ENCODE data around the gene FA2H.

Gene FA2H

GRCh38 chr16:74721716-74722115 lies 52.9 kb downstream of the FA2H start:
- no peak for DNase-seq

GRCh38 chr16:74720579-74720978 lies 54.0 kb downstream of the FA2H start:
- DNase-seq, result no peak

- no peak for DNase-seq
Observed at GRCh38 chr16:74718741-74719610, 55.6 kb downstream of the FA2H start.

- DNase-seq, result no peak
Observed at GRCh38 chr16:74718140-74718539, 56.5 kb downstream of the FA2H start.

- DNase-seq, result no peak
Observed at GRCh38 chr16:74717367-74717766, 57.3 kb downstream of the FA2H start.

GRCh38 chr16:74716355-74716754 lies 58.3 kb downstream of the FA2H start:
- DNase-seq, result no peak

- DNase-seq, result no peak
Observed at GRCh38 chr16:74713876-74714275, 60.7 kb downstream of the FA2H start.

GRCh38 chr16:74713325-74713724 lies 61.3 kb downstream of the FA2H start:
- no peak for DNase-seq

GRCh38 chr16:74711938-74712337 lies 62.7 kb downstream of the FA2H start:
- DNase-seq, result no peak

- DNase-seq, result no peak
Observed at GRCh38 chr16:74710401-74710800, 64.2 kb downstream of the FA2H start.

- DNase-seq, result peak; percentile 91
Observed at GRCh38 chr16:74709441-74709877, 65.2 kb downstream of the FA2H start.

- DNase-seq, result peak; percentile 82
Observed at GRCh38 chr16:74700438-74701225, 74.0 kb downstream of the FA2H start, which contains the start of gene MLKL. MLKL (minus strand) TSS chr16:74700862; CDS start chr16:74695757, 5,105 bp downstream.

GRCh38 chr16:74700116-74700437 lies 74.5 kb downstream of the FA2H start:
- peak; percentile 69 for DNase-seq

GRCh38 chr16:74699666-74700065 lies 75.0 kb downstream of the FA2H start:
- DNase-seq, result no peak

- DNase-seq, result no peak
Observed at GRCh38 chr16:74698222-74698621, 76.4 kb downstream of the FA2H start.

GRCh38 chr16:74695450-74696422 lies 78.9 kb downstream of the FA2H start:
- peak; percentile 68 for DNase-seq

- DNase-seq, result no peak
Observed at GRCh38 chr16:74691093-74691855, 83.3 kb downstream of the FA2H start.

- DNase-seq, result no peak
Observed at GRCh38 chr16:74682556-74682955, 92.1 kb downstream of the FA2H start.

- DNase-seq, result no peak
Observed at GRCh38 chr16:74680681-74681080, 93.9 kb downstream of the FA2H start.

- DNase-seq, result no peak
Observed at GRCh38 chr16:74679983-74680382, 94.6 kb downstream of the FA2H start.

- no peak for DNase-seq
Observed at GRCh38 chr16:74677868-74678267, 96.8 kb downstream of the FA2H start.

- DNase-seq, result no peak
Observed at GRCh38 chr16:74673876-74674275, 100.7 kb downstream of the FA2H start.
